PFSK-1 (cell line): Measurements from ENCODE around the gene NEIL1.

Experiments
- FOXP2 ChIP-seq: optimal IDR thresholded peaks from 2 replicates; pipeline ENCODE3; 2011; ENCODE audit warnings: borderline replicate concordance, control low read depth, inconsistent platforms; ENCODE audit not compliant: insufficient read depth; ENCODE audit errors: extremely low read length, extremely low read depth
- POLR2AphosphoS5 ChIP-seq: IDR thresholded peaks from 2 replicates; pipeline ENCODE4 v1.6.1; 2012; ENCODE audit warnings: low read depth, mild to moderate bottlenecking, control low read depth, low read length, moderate library complexity
- REST ChIP-seq, 2 experiments: IDR thresholded peaks; 2 replicates each; pipeline versions ENCODE4 v1.6.1 to v1.8.0; 2011 to 2012; ENCODE audit warnings: low read depth in 2 of 2, low read length in 2 of 2, control low read depth in 1 of 2, inconsistent platforms in 1 of 2, mild to moderate bottlenecking in 1 of 2, moderate library complexity in 1 of 2; ENCODE audit not compliant: insufficient read depth in 1 of 2
- SIN3A ChIP-seq: IDR thresholded peaks from 2 replicates; pipeline ENCODE4 v1.6.1; 2012; ENCODE audit warnings: mild to moderate bottlenecking, low read length, moderate library complexity, borderline replicate concordance; ENCODE audit not compliant: insufficient read depth
- TAF1 ChIP-seq: IDR thresholded peaks from 2 replicates; pipeline ENCODE4 v1.6.1; 2012; ENCODE audit warnings: low read length, control low read depth, borderline replicate concordance; ENCODE audit not compliant: insufficient read depth

- TF ChIP-seq POLR2AphosphoS5 (no peak), REST (IDR thresholded peaks at IDR 0.05; ENCODE audit: insufficient read depth in 1 of 2, low read depth in 2 of 2, low read length in 2 of 2) (no peak), TAF1 (no peak), SIN3A (no peak), FOXP2 (no peak)
These were observed 9.2 kb downstream of the NEIL1 start for GRCh38 chr15:75356006-75356405.
